ENCODE results near the gene SPATA19. TPM values are rescaled to one million over a fixed set of nuclear protein-coding genes. Genes with fewer than 3 reads are reported as not detected.

Gene SPATA19
- total RNA-seq, 6 experiments from 2014 or later, result not detected

DNA sequence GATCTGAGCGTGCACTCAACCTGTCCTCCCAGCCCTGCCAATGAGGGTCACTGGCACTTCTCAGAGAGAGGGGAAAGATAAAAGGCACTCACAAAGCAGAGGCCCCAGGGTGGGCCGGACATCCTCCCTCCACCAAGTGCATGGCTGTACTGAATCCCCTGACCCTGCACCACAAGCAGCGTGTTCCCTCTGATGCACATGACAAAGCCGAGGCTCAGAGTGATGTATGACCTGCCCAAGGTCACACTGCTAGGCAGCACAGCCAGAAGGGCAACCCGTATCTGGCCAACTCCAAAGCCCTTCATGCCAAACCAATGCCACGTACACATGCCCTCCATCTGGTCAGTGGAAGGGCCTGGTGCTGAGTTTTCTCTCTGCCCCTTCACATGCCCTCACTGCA is 22.1 kb downstream of the SPATA19 start:
- Mint-ChIP-seq H3K36me3 (ENCODE audit: low read depth) (peaks cover 6% of the 10 kb centered on the region; the same call in 1 of the 2 replicates), H3K4me1 (ENCODE audit: low read depth) (no peaks in the 10 kb centered on the region), H3K27ac (no peak overlapping the region), H3K27me3 (ENCODE audit: insufficient read depth) (no peaks in the 10 kb centered on the region; the same call in none of the 2 replicates), H3K4me3 (no peak overlapping the region), H3K9me3 (peaks cover 67% of the 10 kb centered on the region)
- no peak for DNase-seq
- TF ChIP-seq, protein P1, sequence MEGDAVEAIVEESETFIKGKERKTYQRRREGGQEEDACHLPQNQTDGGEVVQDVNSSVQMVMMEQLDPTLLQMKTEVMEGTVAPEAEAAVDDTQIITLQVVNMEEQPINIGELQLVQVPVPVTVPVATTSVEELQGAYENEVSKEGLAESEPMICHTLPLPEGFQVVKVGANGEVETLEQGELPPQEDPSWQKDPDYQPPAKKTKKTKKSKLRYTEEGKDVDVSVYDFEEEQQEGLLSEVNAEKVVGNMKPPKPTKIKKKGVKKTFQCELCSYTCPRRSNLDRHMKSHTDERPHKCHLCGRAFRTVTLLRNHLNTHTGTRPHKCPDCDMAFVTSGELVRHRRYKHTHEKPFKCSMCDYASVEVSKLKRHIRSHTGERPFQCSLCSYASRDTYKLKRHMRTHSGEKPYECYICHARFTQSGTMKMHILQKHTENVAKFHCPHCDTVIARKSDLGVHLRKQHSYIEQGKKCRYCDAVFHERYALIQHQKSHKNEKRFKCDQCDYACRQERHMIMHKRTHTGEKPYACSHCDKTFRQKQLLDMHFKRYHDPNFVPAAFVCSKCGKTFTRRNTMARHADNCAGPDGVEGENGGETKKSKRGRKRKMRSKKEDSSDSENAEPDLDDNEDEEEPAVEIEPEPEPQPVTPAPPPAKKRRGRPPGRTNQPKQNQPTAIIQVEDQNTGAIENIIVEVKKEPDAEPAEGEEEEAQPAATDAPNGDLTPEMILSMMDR (IDR thresholded peaks at IDR 0.05), result no peak

DNA sequence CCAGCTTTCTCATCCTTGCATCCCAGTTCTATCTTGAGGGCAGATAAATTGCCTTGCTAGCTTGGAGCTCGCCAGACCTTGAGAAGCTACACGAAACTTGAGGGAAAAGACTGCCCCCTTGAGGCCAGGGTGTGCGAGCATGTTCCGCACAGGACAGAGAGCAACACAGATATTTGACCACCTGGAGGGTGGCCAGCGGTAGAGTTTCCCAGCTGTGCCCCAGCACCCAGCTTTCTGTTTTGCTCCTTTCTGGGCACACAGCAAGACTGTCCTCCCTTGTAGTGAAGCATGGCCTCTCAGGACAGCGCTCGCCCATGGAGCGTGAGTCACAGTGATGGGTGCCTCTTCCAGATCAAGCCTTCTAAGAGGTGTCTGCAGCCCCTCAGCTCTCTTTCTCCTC is 23.5 kb downstream of the SPATA19 start:
- Mint-ChIP-seq H3K9me3 (peaks cover 60% of the 10 kb centered on the region), H3K27me3 (ENCODE audit: insufficient read depth) (no peaks in the 10 kb centered on the region; the same call in 1 of the 2 replicates), H3K27ac (no peak overlapping the region), H3K4me3 (no peak overlapping the region), H3K4me1 (ENCODE audit: low read depth) (no peaks in the 10 kb centered on the region), H3K36me3 (ENCODE audit: low read depth) (peaks cover 11% of the 10 kb centered on the region)
- TF ChIP-seq, protein P1 (IDR thresholded peaks at IDR 0.05), result peak; percentile 40; the same call in 1 of the 2 replicates
- DNase-seq, result no peak

DNA sequence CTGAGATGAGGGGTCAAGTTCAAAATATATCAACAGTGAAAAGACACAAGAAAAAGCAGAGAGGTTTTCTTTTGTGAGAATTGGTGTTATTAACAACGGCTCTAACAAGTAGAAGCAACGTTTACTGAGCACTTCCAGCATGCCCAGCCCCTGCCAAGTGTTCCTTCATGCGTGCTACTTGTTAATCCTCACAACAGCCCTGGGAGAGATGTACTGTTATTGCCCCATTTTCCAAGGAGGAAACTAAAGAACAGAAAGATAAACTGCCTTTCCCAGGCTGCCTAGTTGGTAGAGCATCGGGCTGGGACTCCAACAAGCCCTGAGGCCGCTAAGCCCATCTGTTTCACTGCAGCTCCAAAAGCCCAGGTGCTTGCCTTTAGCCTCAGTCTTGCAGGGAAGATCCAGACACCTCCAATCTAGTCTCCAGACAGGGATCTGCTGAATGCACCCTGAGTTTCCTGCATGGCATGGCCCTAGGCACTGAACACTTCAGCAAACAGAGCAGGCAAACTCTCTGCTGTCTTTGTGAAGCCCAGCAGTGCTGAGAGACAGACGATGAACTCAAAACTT is 25.5 kb downstream of the SPATA19 start:
- Mint-ChIP-seq H3K27ac (no peak overlapping the region), H3K4me1 (ENCODE audit: low read depth) (no peaks in the 10 kb centered on the region), H3K36me3 (ENCODE audit: low read depth) (peaks cover 11% of the 10 kb centered on the region), H3K27me3 (ENCODE audit: insufficient read depth) (no peaks in the 10 kb centered on the region; the same call in 1 of the 2 replicates), H3K4me3 (no peak overlapping the region), H3K9me3 (peaks cover 48% of the 10 kb centered on the region)
- TF ChIP-seq, protein P1 (IDR thresholded peaks at IDR 0.05), result no peak
- no peak for DNase-seq

DNA sequence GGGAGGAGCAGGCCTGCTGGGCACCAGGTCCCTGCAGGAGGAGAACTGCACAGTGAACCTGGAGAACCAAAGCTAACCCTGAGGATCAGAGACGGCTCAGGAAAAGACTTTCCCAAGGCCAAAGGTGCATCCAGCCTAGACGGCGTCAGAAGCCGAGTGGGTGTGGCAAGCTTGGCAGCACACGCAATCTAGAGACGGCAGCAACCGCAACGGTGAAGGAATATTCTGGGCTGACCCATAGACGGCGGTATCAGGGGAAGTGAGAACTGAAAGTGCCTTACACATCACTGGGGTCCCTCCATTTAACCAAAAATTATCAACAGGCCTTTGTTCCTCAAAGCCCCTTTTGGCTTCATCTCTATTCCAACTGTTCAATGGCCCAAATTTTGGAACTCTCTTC is 26.2 kb downstream of the SPATA19 start:
- peaks cover 11% of the 10 kb centered on the region for H3K36me3 Mint-ChIP-seq (ENCODE audit: low read depth)
- H3K27me3 Mint-ChIP-seq (ENCODE audit: insufficient read depth), result no peaks in the 10 kb centered on the region; the same call in 1 of the 2 replicates
- H3K4me3 Mint-ChIP-seq, result no peak overlapping the region
- DNase-seq, result no peak
- peaks cover 41% of the 10 kb centered on the region for H3K9me3 Mint-ChIP-seq
- H3K4me1 Mint-ChIP-seq (ENCODE audit: low read depth), result no peaks in the 10 kb centered on the region
- H3K27ac Mint-ChIP-seq, result no peak overlapping the region
- TF ChIP-seq, protein P1 (IDR thresholded peaks at IDR 0.05), result no peak

DNA sequence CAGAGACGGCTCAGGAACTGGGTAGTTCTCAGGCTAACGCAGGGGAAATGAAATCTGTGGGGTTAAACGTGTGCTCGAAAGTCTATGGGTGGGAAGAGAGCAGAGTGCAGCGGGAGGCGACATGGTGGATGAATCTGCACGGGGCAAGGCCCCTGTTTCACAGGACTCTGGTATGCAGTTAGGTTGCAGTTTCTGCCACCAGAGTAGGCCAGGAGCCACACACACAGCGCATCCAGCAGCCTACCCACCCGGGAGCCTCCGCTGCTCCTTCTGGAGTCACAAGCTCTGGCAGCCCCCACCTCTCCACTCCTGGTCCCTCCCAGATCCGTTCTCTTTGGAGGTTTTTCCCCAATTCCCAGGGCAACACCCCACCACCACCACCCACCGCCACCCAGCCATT is 27.0 kb downstream of the SPATA19 start:
- no peak for DNase-seq
- no peaks in the 10 kb centered on the region; the same call in 1 of the 2 replicates for H3K27me3 Mint-ChIP-seq (ENCODE audit: insufficient read depth)
- no peak overlapping the region for H3K4me3 Mint-ChIP-seq
- TF ChIP-seq, protein P1 (IDR thresholded peaks at IDR 0.05), result no peak
- peaks cover 43% of the 10 kb centered on the region for H3K9me3 Mint-ChIP-seq
- H3K27ac Mint-ChIP-seq, result no peak overlapping the region
- peaks cover 11% of the 10 kb centered on the region for H3K36me3 Mint-ChIP-seq (ENCODE audit: low read depth)
- no peaks in the 10 kb centered on the region for H3K4me1 Mint-ChIP-seq (ENCODE audit: low read depth)
